ENCODE data around the gene ACVR1.

The ACVR1 gene

GRCh38 chr2:157902692-157903091 lies 26.6 kb upstream of the ACVR1 start:
- H3K4me3 ChIP-seq (ENCODE audit: low read depth, low read length): no peak overlapping the region
- DNase-seq (ENCODE audit: low read depth): no peak
- TF ChIP-seq, protein P1, sequence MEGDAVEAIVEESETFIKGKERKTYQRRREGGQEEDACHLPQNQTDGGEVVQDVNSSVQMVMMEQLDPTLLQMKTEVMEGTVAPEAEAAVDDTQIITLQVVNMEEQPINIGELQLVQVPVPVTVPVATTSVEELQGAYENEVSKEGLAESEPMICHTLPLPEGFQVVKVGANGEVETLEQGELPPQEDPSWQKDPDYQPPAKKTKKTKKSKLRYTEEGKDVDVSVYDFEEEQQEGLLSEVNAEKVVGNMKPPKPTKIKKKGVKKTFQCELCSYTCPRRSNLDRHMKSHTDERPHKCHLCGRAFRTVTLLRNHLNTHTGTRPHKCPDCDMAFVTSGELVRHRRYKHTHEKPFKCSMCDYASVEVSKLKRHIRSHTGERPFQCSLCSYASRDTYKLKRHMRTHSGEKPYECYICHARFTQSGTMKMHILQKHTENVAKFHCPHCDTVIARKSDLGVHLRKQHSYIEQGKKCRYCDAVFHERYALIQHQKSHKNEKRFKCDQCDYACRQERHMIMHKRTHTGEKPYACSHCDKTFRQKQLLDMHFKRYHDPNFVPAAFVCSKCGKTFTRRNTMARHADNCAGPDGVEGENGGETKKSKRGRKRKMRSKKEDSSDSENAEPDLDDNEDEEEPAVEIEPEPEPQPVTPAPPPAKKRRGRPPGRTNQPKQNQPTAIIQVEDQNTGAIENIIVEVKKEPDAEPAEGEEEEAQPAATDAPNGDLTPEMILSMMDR (IDR thresholded peaks at IDR 0.05; ENCODE audit: control insufficient read depth, extremely low read depth, insufficient read depth): no peak

DNA sequence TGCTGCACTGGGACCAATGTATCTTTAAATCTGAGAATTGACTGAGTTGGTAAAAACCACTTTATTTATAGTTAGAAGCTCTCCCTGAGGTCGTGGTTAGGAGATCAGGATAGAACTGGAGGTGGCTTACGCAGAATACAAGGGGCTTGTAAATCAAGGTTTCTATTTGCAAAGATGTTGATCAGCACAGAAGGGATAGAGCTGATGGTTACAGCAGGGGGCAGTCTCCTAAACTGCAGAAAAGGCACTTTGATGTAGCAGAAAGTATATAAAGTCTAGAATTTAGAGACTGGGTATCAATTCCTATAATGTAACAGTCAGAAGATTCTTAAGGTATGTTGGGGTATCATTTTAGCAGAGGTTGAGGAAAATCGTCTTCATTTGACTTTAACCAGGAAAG lies 25.2 kb upstream of the ACVR1 start:
- no peak for DNase-seq (ENCODE audit: low read depth)
- TF ChIP-seq, protein P1 (IDR thresholded peaks at IDR 0.05; ENCODE audit: control insufficient read depth, extremely low read depth, insufficient read depth): peak; percentile 37
- no peak overlapping the region for H3K4me3 ChIP-seq (ENCODE audit: low read depth, low read length)

DNA sequence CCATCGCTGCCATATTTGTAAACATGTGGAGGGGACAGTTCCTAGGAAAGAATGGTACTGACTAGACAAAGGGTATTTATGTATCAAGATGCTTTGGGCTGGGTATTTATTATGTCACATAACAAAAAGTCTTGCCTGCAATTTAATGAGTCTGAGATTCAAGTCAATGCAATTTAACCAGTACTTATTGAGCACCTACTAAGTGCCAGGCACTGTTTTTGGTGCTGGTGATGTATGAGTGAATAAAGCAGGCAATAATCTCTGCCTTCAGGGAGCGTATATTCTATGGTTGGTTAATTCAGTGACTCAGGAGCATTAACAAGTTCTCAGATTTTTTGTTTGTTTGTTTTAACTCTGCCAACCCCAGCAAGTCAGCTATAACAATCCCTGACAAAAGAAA lies 24.6 kb upstream of the ACVR1 start:
- H3K4me3 ChIP-seq (ENCODE audit: low read depth, low read length): no peak overlapping the region
- DNase-seq (ENCODE audit: low read depth): no peak
- TF ChIP-seq, protein P1 (IDR thresholded peaks at IDR 0.05; ENCODE audit: control insufficient read depth, extremely low read depth, insufficient read depth): no peak

DNA sequence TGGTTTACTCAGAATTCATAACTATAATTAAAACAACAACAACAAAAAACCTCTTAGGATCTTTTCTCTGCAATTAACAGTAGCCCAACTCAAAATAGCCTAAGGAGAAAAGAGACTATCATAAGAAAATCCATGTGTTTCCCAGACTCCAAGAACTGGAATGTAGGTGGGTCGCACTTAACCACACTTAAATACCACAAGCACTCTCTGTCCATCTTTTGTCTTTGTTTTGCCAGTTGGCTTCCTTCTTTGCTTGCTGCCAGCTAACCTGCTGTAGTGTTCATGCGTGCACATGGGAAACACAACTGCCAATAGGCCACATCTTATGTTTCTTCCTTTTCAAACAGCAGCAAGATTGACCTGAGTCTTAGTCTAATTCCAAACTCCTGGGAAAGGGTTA lies 24.1 kb upstream of the ACVR1 start:
- no peak for DNase-seq (ENCODE audit: low read depth)
- TF ChIP-seq, protein P1 (IDR thresholded peaks at IDR 0.05; ENCODE audit: control insufficient read depth, extremely low read depth, insufficient read depth): no peak
- no peak overlapping the region for H3K4me3 ChIP-seq (ENCODE audit: low read depth, low read length)

- no peak overlapping the region for H3K4me3 ChIP-seq (ENCODE audit: low read depth, low read length)
- TF ChIP-seq, protein P1 (IDR thresholded peaks at IDR 0.05; ENCODE audit: control insufficient read depth, extremely low read depth, insufficient read depth): no peak
- no peak for DNase-seq (ENCODE audit: low read depth)
Observed at GRCh38 chr2:157899125-157899839, 23.2 kb upstream of the ACVR1 start.

DNA sequence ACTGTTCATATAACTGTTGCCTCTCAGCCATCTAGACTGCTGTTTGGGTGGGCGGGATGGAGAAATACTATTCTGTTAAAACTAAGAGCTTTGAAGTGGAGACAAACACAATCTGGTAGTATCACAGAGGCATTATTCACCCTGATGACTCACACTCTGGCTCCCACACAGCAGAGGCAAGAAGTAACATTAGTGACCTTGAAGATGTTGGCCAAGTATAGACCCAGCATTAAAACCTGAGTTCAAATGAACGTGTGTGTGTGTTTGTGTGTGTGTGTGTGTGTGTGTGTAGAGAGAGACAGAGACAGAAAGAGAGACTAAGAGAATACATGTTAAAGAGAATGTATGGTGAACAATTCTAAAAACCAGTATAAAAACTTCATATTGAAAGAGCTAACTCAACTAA lies 22.5 kb upstream of the ACVR1 start:
- DNase-seq (ENCODE audit: low read depth): no peak
- TF ChIP-seq, protein P1 (IDR thresholded peaks at IDR 0.05; ENCODE audit: control insufficient read depth, extremely low read depth, insufficient read depth): no peak
- no peak overlapping the region for H3K4me3 ChIP-seq (ENCODE audit: low read depth, low read length)

All from LNCaP clone FGC (cell line).